OCI-M1 (cell line): ENCODE data around the gene DPYD.

ENCODE experiments used
- DNase-seq: peaks from one replicate; lab custom pipeline; 2025; lab: John Stamatoyannopoulos, UW

The DPYD gene

GRCh38 chr1:97433094-97433823, 487.6 kb downstream of the DPYD start:
- DNase-seq, result no peak

- DNase-seq, result peak; percentile 3
Observed at GRCh38 chr1:97427371-97427770, 493.5 kb downstream of the DPYD start.

- no peak for DNase-seq
Observed at GRCh38 chr1:97424209-97424608, 496.6 kb downstream of the DPYD start.

- DNase-seq, result no peak
Observed at GRCh38 chr1:97423403-97423802, 497.4 kb downstream of the DPYD start.

GRCh38 chr1:97417661-97418060, 503.2 kb downstream of the DPYD start:
- DNase-seq, result no peak

GRCh38 chr1:97414682-97415312, 506.0 kb downstream of the DPYD start:
- no peak for DNase-seq

GRCh38 chr1:97412737-97413136, 508.1 kb downstream of the DPYD start:
- no peak for DNase-seq

GRCh38 chr1:97412166-97412565, 508.7 kb downstream of the DPYD start:
- DNase-seq, result peak; percentile 29

GRCh38 chr1:97396463-97396862, 524.4 kb downstream of the DPYD start:
- no peak for DNase-seq

GRCh38 chr1:97392701-97393100, 528.1 kb downstream of the DPYD start:
- no peak for DNase-seq

- DNase-seq, result no peak
Observed at GRCh38 chr1:97385536-97386277, 535.1 kb downstream of the DPYD start.

GRCh38 chr1:97384294-97384968, 536.4 kb downstream of the DPYD start:
- DNase-seq, result no peak

- DNase-seq, result no peak
Observed at GRCh38 chr1:97383797-97384196, 537.0 kb downstream of the DPYD start.

- no peak for DNase-seq
Observed at GRCh38 chr1:97382206-97382605, 538.6 kb downstream of the DPYD start.

GRCh38 chr1:97379387-97380075, 541.3 kb downstream of the DPYD start:
- no peak for DNase-seq

- no peak for DNase-seq
Observed at GRCh38 chr1:97378596-97378995, 542.2 kb downstream of the DPYD start.

GRCh38 chr1:97377432-97378034, 543.3 kb downstream of the DPYD start:
- no peak for DNase-seq

GRCh38 chr1:97373000-97373399, 547.8 kb downstream of the DPYD start:
- DNase-seq, result no peak

GRCh38 chr1:97372531-97372930, 548.3 kb downstream of the DPYD start:
- no peak for DNase-seq

GRCh38 chr1:97368296-97368695, 552.5 kb downstream of the DPYD start:
- no peak for DNase-seq

- DNase-seq, result no peak
Observed at GRCh38 chr1:97366984-97367383, 553.9 kb downstream of the DPYD start.

- DNase-seq, result no peak
Observed at GRCh38 chr1:97365026-97365425, 555.8 kb downstream of the DPYD start.
